Body of pancreas (tissue), 4 donors: ENCODE measurements around the gene ESYT1.

Experiments used
- CTCF ChIP-seq, 7 experiments: fragments of 450-650 bp in 4 of 7; fragments of 200-600 bp in 3 of 7; sonication (generic) in 3 of 7; IDR thresholded peaks; one replicate each; pipeline ENCODE4 v1.5.1; 2016 to 2019; ENCODE audit warnings: antibody characterized with exemption in 7 of 7
- POLR2A ChIP-seq, 3 donors: fragments of 450-650 bp; IDR thresholded peaks; one replicate each; pipeline ENCODE4 v1.6.1; 2016; ENCODE audit warnings: antibody characterized with exemption in 3 of 3, mild to moderate bottlenecking in 2 of 3

DNA sequence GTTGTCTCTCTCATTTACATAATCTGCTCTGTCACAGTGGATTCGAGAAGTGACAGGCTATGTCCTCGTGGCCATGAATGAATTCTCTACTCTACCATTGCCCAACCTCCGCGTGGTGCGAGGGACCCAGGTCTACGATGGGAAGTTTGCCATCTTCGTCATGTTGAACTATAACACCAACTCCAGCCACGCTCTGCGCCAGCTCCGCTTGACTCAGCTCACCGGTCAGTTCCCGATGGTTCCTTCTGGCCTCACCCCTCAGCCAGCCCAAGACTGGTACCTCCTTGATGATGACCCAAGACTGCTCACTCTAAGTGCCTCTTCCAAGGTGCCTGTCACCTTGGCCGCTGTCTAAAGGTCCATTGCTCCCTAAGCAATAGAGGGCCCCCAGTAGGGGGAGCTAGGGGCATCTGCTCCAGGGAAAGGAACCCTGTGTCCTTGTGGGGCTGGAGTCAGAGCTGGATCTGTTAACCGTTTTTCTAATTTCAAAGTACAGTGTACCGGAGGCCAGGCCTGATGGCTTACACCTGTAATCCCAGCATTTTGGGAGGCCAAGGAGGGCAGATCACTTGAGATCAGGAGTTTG, 43.0 kb upstream of the ESYT1 start:
- TF ChIP-seq CTCF (IDR thresholded peaks at IDR 0.05) (peak in 6 of 7 experiments; percentile 16 to 42 (median 29)), POLR2A (IDR thresholded peaks at IDR 0.05) (no peak)
